ENCODE measurements around the gene RBM18. TPM values are rescaled to one million over a fixed set of nuclear protein-coding genes. Genes with fewer than 3 reads are reported as not detected.

Gene RBM18
- total and polyA plus RNA-seq, 12 donors, result 3.4 to 39.1 (median 16.4) TPM

GRCh38 chr9:122225312-122226141 is 39.1 kb downstream of the RBM18 start:
- peaks cover 98% of the 10 kb centered on the region for H3K27me3 ChIP-seq
- H3K36me3 ChIP-seq (replicated peaks in 1 of 2), result no peaks in the 10 kb centered on the region
- peaks cover 11 to 22% of the 10 kb centered on the region in 2 donors for H3K4me1 ChIP-seq (replicated peaks in 1 of 2)
- DNase-seq, result peak in 1 of 7 donors; percentile 35
- H3K4me3 ChIP-seq, result no peak overlapping the region
- TF ChIP-seq POLR2A (IDR thresholded peaks at IDR 0.05), result no peak
- TF ChIP-seq, protein P1, sequence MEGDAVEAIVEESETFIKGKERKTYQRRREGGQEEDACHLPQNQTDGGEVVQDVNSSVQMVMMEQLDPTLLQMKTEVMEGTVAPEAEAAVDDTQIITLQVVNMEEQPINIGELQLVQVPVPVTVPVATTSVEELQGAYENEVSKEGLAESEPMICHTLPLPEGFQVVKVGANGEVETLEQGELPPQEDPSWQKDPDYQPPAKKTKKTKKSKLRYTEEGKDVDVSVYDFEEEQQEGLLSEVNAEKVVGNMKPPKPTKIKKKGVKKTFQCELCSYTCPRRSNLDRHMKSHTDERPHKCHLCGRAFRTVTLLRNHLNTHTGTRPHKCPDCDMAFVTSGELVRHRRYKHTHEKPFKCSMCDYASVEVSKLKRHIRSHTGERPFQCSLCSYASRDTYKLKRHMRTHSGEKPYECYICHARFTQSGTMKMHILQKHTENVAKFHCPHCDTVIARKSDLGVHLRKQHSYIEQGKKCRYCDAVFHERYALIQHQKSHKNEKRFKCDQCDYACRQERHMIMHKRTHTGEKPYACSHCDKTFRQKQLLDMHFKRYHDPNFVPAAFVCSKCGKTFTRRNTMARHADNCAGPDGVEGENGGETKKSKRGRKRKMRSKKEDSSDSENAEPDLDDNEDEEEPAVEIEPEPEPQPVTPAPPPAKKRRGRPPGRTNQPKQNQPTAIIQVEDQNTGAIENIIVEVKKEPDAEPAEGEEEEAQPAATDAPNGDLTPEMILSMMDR (IDR thresholded peaks at IDR 0.05), result no peak
- 40 to 59% (median 49%) methylated on average over 14 to 51 of the region's 51 CpGs for WGBS, 4 donors
- H3K27ac ChIP-seq, result no peak overlapping the region
- intact Hi-C loops (cut with DNase I), result no loop called here
- H3K9me3 ChIP-seq (replicated peaks in 1 of 3), result no peaks in the 10 kb centered on the region

- Histone ChIP-seq H3K36me3 (replicated peaks in 1 of 2) (no peaks in the 10 kb centered on the region), H3K27me3 (peaks cover 98% of the 10 kb centered on the region), H3K4me3 (no peak overlapping the region), H3K27ac (no peak overlapping the region), H3K9me3 (replicated peaks in 1 of 3) (no peaks in the 10 kb centered on the region), H3K4me1 (replicated peaks in 1 of 2) (peaks cover 13 to 37% of the 10 kb centered on the region in 2 donors)
- DNase-seq, result peak in 1 of 7 donors; percentile 14
- 73 to 83% (median 75%) methylated on average over 5 of the region's 5 CpGs for WGBS, 4 donors
- TF ChIP-seq POLR2A (IDR thresholded peaks at IDR 0.05), result no peak
- TF ChIP-seq, protein P1 (IDR thresholded peaks at IDR 0.05), result no peak
- intact Hi-C loops (cut with DNase I), result no loop called here
Observed at GRCh38 chr9:122223435-122223834, 41.2 kb downstream of the RBM18 start.

- Histone ChIP-seq H3K27me3 (peaks cover 93% of the 10 kb centered on the region), H3K4me1 (replicated peaks in 1 of 2) (peaks cover 7 to 30% of the 10 kb centered on the region in 2 donors), H3K9me3 (replicated peaks in 1 of 3) (no peaks in the 10 kb centered on the region), H3K27ac (no peak overlapping the region), H3K36me3 (replicated peaks in 1 of 2) (no peaks in the 10 kb centered on the region), H3K4me3 (no peak overlapping the region)
- peak in 1 of 7 donors; percentile 33 for DNase-seq
- TF ChIP-seq POLR2A (IDR thresholded peaks at IDR 0.05), result no peak
- TF ChIP-seq, protein P1 (IDR thresholded peaks at IDR 0.05), result no peak
- intact Hi-C loops (cut with DNase I), result no loop called here
- 43 to 55% (median 49%) methylated on average over 5 of the region's 5 CpGs for WGBS, 4 donors
Observed at GRCh38 chr9:122222791-122223190, 41.8 kb downstream of the RBM18 start.

GRCh38 chr9:122221183-122221811 is 43.3 kb downstream of the RBM18 start:
- Histone ChIP-seq H3K27ac (no peak overlapping the region), H3K4me1 (replicated peaks in 1 of 2) (peaks cover 7 to 23% of the 10 kb centered on the region in 2 donors), H3K4me3 (no peak overlapping the region), H3K9me3 (replicated peaks in 1 of 3) (no peaks in the 10 kb centered on the region), H3K27me3 (peaks cover 91% of the 10 kb centered on the region), H3K36me3 (replicated peaks in 1 of 2) (no peaks in the 10 kb centered on the region)
- peak in 1 of 7 donors; percentile 43 for DNase-seq
- 22 to 30% (median 25%) methylated on average over 26 to 27 of the region's 27 CpGs for WGBS, 4 donors
- intact Hi-C loops (cut with DNase I), result no loop called here
- TF ChIP-seq, protein P1 (IDR thresholded peaks at IDR 0.05), result no peak
- TF ChIP-seq POLR2A (IDR thresholded peaks at IDR 0.05), result no peak
